ENCODE data around the gene GIPC1.

DNA sequence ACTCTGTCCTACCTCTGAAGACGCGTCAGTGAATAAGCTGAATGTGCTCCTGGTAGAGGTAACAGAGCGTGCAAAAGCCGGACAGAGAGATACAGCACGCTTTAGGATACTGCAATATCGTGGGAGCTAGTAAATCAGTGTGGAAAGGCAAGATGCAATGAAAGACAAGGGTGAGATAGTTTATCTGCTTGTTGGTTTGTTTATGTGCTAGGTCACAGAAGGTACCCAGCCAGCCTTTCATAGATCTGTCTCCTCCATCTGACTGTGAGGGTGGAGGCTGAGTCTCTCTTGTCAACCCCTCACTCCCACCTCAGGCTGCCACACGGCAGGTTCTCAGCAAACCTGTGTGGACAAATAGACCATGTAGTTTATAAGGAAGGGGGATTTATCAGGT, 904 bp upstream of the GIPC1 start:
- TF ChIP-seq, protein P1, sequence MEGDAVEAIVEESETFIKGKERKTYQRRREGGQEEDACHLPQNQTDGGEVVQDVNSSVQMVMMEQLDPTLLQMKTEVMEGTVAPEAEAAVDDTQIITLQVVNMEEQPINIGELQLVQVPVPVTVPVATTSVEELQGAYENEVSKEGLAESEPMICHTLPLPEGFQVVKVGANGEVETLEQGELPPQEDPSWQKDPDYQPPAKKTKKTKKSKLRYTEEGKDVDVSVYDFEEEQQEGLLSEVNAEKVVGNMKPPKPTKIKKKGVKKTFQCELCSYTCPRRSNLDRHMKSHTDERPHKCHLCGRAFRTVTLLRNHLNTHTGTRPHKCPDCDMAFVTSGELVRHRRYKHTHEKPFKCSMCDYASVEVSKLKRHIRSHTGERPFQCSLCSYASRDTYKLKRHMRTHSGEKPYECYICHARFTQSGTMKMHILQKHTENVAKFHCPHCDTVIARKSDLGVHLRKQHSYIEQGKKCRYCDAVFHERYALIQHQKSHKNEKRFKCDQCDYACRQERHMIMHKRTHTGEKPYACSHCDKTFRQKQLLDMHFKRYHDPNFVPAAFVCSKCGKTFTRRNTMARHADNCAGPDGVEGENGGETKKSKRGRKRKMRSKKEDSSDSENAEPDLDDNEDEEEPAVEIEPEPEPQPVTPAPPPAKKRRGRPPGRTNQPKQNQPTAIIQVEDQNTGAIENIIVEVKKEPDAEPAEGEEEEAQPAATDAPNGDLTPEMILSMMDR (conservative IDR thresholded peaks at IDR 0.05 in 1 of 2, IDR thresholded peaks at IDR 0.05 in 1 of 2; ENCODE audit: low read depth in 1 of 2, low read length in 2 of 2): no peak
- TF ChIP-seq EZH2 (IDR thresholded peaks at IDR 0.05; ENCODE audit: low read length, missing control alignments): no peak
